Left renal pelvis (tissue), 4 donors: ENCODE results near the gene CYB561D2. TPM values are rescaled to one million over a fixed set of nuclear protein-coding genes. Genes with fewer than 3 reads are reported as not detected.

Experiments
- DNase-seq, 4 donors: peaks; one replicate each; pipeline ENCODE4 v3.0.0-alpha.2; 2013; ENCODE audit warnings: low read depth in 4 of 4, low spot score in 3 of 4
- polyA plus RNA-seq, 4 donors: library from polyadenylated mRNA; unstranded; fragments of 120-200 nt; gene quantifications; one replicate each; pipeline ENCODE4 v1.2.1, GENCODE V29; 2013; ENCODE audit not compliant: insufficient read length in 4 of 4

Gene CYB561D2
- polyA plus RNA-seq, 4 donors, result 12.5 to 16.3 (median 13.5) TPM

DNA sequence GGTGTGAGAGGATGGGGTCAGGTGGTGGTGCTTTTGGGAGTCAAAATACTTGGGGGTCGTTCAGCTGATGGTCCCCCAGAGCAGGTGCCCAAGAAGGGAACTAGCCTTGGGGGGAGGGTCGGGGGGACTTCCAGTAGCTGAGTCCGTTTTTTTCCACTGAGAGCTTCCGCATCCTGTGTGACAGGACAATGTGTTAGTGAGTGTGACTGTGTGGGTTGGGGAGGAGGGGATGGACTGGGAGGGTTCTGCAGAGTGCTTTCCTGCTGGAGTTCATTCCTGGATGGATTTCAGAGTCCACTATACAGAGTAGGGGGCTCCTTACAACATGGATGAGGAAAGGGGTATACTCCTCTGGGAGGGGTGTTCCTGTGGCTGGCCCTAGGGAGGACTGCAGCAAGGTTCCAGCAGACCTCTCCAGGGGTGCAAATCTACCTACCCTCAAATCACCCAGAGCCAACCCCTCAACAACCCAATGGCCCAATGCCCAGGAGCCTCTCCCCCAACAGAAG lies 27.5 kb upstream of the CYB561D2 start:
- no peak for DNase-seq

GRCh38 chr3:50323614-50324199 lies 27.0 kb upstream of the CYB561D2 start:
- no peak for DNase-seq

DNA sequence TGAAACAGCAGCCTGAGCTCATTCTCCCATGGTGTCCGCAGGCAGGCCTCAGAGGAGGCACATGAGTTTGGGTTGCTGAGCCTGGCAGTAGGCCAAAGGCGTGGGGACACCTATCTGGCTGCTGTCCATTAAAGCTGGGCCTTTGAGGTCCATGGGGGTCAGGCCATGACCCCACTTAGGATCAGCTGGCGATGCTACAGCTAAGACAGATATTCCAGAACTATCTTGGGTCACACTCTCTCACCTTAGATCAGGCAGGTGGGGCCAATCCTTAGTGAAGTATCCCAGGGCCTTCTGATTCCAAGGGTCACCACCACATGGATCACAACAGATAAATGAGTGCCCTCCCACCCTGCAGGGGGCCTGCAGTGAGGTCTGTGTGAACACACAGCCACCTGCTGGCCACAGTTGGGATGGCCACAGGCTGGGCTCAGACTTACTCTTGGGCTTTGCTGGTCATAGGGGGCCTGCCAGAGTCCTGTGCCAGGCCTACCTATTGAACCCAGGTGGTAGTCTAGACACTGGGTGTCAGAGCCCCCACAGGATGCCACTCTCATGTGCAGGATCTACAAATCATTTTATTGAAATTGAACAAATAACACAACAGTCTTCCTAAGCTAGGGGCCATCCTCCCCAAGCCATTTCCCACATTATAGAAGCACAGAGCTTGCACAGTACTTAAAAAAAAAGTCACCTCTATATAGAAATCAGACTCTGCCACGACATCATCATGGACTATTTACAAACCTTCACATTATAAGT lies 26.1 kb upstream of the CYB561D2 start:
- DNase-seq, result no peak

- DNase-seq, result no peak
Observed at GRCh38 chr3:50325113-50325480, 25.6 kb upstream of the CYB561D2 start.

- DNase-seq, result no peak
Observed at GRCh38 chr3:50325497-50326181, 25.0 kb upstream of the CYB561D2 start.

GRCh38 chr3:50326182-50326541 lies 24.5 kb upstream of the CYB561D2 start:
- no peak for DNase-seq

- DNase-seq, result no peak
Observed at GRCh38 chr3:50327129-50327528, 23.5 kb upstream of the CYB561D2 start.

DNA sequence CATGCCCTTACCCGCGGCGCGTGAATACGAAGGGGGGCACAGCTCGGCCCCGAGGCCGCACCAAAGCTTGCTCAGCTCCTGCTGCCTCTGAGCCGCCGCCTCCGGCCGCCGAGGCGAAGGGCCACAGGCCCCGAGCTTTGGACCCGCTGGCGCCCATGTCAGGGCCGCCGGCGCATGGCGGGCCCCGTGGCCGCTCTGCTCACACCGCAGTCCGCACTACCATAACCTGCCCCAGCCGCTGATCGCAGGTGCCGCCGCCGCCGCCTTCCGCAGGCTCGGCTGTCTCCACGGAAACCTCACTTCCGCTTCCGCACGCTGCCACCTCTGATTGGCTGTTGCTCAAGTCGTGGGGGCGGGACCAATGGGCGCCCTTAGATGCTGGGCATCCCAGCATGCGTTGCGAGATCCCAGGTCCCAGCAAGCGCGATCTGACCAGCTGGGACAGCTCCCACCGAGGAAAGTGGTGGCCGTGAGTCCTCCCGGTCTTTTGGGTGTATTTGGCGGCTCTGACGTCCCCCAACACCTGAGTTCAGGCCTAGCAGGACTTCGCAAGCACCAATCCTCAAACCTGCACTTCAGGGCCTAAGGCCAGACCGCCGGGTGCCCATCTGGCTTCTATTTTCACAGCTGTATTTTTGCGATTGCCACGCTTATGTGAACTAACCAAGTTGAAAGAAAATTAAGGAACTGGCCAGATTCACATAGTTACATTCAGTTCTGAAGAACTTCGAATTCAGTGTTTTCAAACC lies 22.5 kb upstream of the CYB561D2 start, which contains the start of gene TUSC2:
Gene TUSC2, minus strand, starts transcription at position 281 of the 749 bp plus-strand sequence. Its CDS starts 124 bp downstream, at position 157.
- peak; percentile 89 to 94 (median 94) for DNase-seq

GRCh38 chr3:50330330-50330729 lies 20.3 kb upstream of the CYB561D2 start:
- DNase-seq, result no peak

DNA sequence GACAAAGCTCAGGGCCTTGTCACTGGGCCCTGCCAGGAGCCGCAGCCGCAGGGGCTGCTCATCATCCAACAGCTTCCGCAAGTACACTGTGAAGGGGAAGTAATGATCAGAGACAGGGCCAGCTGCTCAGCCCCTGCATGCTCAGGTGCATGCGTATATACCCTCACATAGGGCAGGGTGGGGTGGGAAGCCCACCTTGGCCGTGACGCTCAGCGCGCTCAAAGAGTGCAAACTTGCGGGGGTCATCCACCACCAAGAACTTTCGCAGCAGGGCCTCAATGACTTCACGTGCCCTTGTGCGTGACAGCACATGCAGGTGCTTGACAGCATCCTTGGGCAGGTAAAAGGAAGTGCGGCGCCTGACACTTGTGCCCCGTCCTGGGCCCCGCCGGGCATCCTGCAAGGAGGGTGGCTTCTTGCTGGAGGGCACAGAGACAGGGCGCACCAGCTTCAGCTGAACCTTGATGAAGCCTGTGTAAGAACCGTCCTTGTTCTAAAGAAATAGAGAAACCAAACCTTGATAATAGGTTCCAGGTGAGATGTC lies 19.2 kb upstream of the CYB561D2 start:
- DNase-seq, result no peak

- DNase-seq, result no peak
Observed at GRCh38 chr3:50333744-50334328, 16.8 kb upstream of the CYB561D2 start.

DNA sequence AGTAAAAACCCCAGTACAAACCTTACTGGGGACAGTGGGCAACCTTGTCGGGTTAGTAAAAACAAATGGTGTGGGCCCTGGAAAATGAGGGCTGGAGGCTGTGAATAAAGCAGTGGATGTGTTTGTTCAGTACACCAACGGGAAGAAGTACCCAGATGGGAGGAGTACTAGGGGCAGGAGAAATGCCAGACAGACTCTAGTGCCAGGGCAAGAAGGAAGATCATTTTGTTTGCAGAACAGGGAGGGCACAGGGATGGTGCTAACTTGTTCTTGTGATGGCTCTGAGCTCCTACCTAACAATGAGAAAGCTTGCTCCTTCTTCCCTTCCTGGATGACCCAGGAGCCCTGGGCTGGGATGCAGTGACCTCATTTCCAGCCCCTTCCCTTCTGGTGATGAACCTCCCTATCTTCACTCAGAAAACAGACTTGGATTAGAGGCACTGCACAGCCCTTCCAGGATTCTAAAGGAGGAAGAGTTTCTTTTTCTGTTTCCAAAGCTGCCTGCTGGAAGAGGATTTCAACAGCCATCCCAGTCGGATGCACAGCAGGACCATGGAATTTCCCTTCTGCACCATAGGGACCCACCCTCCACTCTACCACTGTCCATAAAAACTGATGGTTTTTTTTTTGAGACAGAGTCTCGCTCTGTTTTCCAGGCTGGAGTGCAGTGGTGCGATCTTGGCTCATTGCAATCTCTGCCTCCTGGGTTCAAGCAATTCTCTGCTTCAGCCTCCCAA lies 16.2 kb upstream of the CYB561D2 start:
- no peak for DNase-seq

GRCh38 chr3:50336452-50337174 lies 14.0 kb upstream of the CYB561D2 start:
- DNase-seq, result no peak

DNA sequence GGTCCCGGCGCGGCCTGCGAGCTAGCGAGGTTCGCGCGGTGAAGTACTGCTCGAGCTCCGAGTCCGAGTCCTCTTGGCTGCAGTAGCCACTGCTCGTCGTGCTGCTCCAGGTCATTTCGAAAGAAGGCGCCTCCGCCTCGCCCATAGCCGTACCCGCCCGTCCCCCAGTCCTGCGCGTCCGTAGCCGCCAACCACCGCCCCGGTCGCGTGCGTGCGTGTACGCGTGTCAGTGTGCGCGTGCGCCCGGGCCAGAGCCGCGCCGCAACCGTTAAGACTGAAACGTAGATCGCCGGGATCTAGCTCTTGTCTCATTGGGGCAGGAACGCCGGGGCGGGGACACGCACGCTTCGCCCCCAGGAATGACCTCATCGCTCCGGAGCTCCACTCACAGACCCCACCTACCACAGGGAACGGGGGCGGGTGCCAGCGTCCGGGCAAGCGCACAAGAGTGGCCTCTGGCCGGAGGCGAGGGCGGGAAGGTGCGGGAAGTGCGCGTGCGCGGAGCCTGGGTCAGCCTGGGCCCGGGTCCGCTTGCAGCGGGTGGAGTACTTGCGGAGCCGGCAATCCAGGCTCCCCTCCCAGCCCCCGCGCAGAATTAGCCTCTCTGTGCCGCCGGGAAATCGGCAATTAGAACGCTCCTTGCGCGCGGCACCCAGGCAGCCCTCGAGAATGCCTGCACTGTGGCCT lies 13.3 kb upstream of the CYB561D2 start:
- DNase-seq, result peak; percentile 93 to 96 (median 94)

DNA sequence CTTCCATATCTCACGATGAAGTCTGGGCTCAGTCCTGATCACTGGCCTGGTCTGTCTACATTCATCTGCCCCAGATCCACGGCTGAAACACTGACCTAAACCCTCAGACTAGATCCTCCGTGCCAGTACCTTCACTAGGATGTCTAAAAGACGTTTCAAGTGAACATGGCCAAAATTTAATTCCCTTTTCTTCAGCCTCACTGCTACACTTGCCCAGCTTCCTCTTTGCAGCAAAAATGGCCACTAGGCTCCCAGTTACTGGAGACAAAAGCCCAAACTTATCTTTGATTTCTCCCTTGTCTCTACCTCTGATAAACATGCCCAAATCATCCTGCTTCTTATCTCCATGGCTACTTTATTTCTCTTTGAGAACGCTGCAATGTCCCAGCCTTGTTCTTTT lies 11.7 kb upstream of the CYB561D2 start:
- no peak for DNase-seq

DNA sequence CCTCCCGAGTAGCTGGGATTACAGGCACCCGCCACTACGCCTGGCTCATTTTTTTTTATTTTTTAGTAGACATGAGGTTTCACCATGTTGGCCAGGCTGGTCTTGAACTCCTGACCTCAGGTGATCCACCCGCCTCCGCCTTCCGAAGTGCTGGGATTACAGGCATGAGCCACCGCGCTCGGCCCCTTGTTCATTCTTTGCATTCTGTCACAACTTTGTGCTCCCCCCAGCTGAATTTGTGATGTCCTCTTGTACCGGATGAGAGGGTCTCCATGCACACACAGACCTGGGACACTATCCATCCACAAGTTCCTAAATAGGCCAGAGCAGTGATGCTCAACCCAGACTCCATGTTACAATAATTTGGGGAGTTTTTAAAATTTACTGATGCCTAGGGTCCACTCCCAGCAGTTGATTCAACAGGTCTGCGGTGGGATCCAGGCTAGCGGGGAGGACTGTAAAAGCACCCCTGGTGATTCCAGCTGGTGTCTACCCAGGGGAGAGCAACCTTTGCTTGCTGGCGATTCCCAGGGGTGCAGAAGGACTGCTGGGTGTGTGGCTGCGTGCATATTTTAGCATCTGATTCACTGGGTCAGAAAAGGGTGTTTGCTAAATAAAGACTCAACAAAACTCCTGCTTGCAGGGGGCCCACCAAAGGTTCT lies 11.0 kb upstream of the CYB561D2 start:
- DNase-seq, result no peak

DNA sequence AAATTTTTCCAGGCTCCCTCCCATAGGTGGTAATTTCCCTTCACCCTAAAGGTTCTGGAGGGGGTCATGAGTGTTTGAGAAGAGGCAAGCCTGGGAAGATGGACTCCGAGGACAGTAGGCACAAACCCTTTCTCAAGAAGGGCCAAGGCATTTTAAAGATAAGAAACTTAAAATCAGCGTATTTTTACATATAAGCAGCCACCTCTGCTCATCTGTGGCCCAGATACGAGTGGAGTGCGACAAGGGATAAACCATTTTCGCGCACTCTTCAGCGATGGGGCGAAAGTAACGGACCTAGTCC lies 10.6 kb upstream of the CYB561D2 start:
- no peak for DNase-seq
